ENCODE data around the gene CDK14.

CDK14 gene

GRCh38 chr7:90674625-90675024 lies 78.5 kb downstream of the CDK14 start:
- Histone ChIP-seq H3K27ac (replicated peaks) (no peak overlapping the region), H3K4me3 (replicated peaks; ENCODE audit: insufficient read depth, low read length) (no peak overlapping the region), H3K27me3 (ENCODE audit: insufficient read depth, poor library complexity, severe bottlenecking) (no peaks in the 10 kb centered on the region)
- DNase-seq (ENCODE audit: low read depth in 1 of 2, low spot score in 1 of 2): no peak
- TF ChIP-seq CTCF (IDR thresholded peaks at IDR 0.05; ENCODE audit: insufficient read depth, low read length): no peak

GRCh38 chr7:90675982-90676381 lies 79.9 kb downstream of the CDK14 start:
- Histone ChIP-seq H3K27ac (replicated peaks) (no peak overlapping the region), H3K27me3 (ENCODE audit: insufficient read depth, poor library complexity, severe bottlenecking) (no peaks in the 10 kb centered on the region), H3K4me3 (replicated peaks; ENCODE audit: insufficient read depth, low read length) (no peak overlapping the region)
- TF ChIP-seq GABPA (IDR thresholded peaks at IDR 0.05; ENCODE audit: low read depth): no peak
- TF ChIP-seq REST (IDR thresholded peaks at IDR 0.05; ENCODE audit: insufficient replicate concordance, low read depth): no peak
- no peak for TF ChIP-seq POLR2AphosphoS5 (IDR thresholded peaks at IDR 0.05; ENCODE audit: low read depth)
- no peak for DNase-seq (ENCODE audit: low read depth in 1 of 2, low spot score in 1 of 2)

GRCh38 chr7:90677486-90678404 lies 81.6 kb downstream of the CDK14 start:
- no peak for DNase-seq (ENCODE audit: low read depth in 1 of 2, low spot score in 1 of 2)
- H3K27ac ChIP-seq (replicated peaks): no peak overlapping the region
- no peaks in the 10 kb centered on the region for H3K27me3 ChIP-seq (ENCODE audit: insufficient read depth, poor library complexity, severe bottlenecking)
- TF ChIP-seq SPI1 (IDR thresholded peaks at IDR 0.05; ENCODE audit: borderline replicate concordance, low read depth): no peak
- no peak for TF ChIP-seq REST (IDR thresholded peaks at IDR 0.05; ENCODE audit: insufficient replicate concordance, low read depth)
- no peak overlapping the region for H3K4me3 ChIP-seq (replicated peaks; ENCODE audit: insufficient read depth, low read length)

- H3K4me3 ChIP-seq (replicated peaks; ENCODE audit: insufficient read depth, low read length): no peak overlapping the region
- TF ChIP-seq SPI1 (IDR thresholded peaks at IDR 0.05; ENCODE audit: borderline replicate concordance, low read depth) (no peak), GABPA (IDR thresholded peaks at IDR 0.05; ENCODE audit: low read depth) (no peak), CTCF (IDR thresholded peaks at IDR 0.05; ENCODE audit: insufficient read depth, low read length) (no peak), POLR2AphosphoS5 (IDR thresholded peaks at IDR 0.05; ENCODE audit: low read depth) (no peak), REST (IDR thresholded peaks at IDR 0.05; ENCODE audit: insufficient replicate concordance, low read depth) (no peak)
- no peaks in the 10 kb centered on the region for H3K27me3 ChIP-seq (ENCODE audit: insufficient read depth, poor library complexity, severe bottlenecking)
- DNase-seq (ENCODE audit: low read depth in 1 of 2, low spot score in 1 of 2): no peak
- no peak overlapping the region for H3K27ac ChIP-seq (replicated peaks)
Measured at GRCh38 chr7:90678986-90679385, 82.9 kb downstream of the CDK14 start.
